Measurements from ENCODE around the gene UGT1A10.

The UGT1A10 gene

GRCh38 chr2:233821196-233821595 lies 184.9 kb downstream of the UGT1A10 start:
- Histone ChIP-seq H3K27me3 (ENCODE audit: insufficient read depth, low read length, poor library complexity) (no peaks in the 10 kb centered on the region), H3K36me3 (ENCODE audit: insufficient read depth, low read length) (no peaks in the 10 kb centered on the region), H3K4me1 (ENCODE audit: insufficient read depth, low read length) (no peaks in the 10 kb centered on the region), H3K9me3 (ENCODE audit: insufficient read depth, low read length, severe bottlenecking) (no peaks in the 10 kb centered on the region), H2AFZ (ENCODE audit: low read depth, low read length) (no peak overlapping the region), H3K79me2 (ENCODE audit: insufficient read depth, low read length) (no peaks in the 10 kb centered on the region), H4K20me1 (ENCODE audit: insufficient read depth, low read length) (no peaks in the 10 kb centered on the region), H3K4me2 (ENCODE audit: insufficient read depth, low read length) (no peak overlapping the region), H3K9ac (ENCODE audit: low read depth, low read length) (no peak overlapping the region), H3K4me3 (ENCODE audit: low read depth in 1 of 2, low read length in 2 of 2) (no peak overlapping the region), H3K27ac (ENCODE audit: low read length) (no peak overlapping the region)
- no peak for ATAC-seq (ENCODE audit: insufficient read depth, low read depth)
- no peak for DNase-seq
- no peak for TF ChIP-seq CTCF (IDR thresholded peaks at IDR 0.05; ENCODE audit: borderline replicate concordance, extremely low read depth, low read length, poor library complexity, severe bottlenecking)
- TF ChIP-seq EZH2 (IDR thresholded peaks at IDR 0.05; ENCODE audit: borderline replicate concordance, low read depth, low read length, severe bottlenecking) = no peak

GRCh38 chr2:233821709-233822100 lies 185.5 kb downstream of the UGT1A10 start:
- H3K27ac ChIP-seq (ENCODE audit: low read length) = no peak overlapping the region
- TF ChIP-seq CTCF (IDR thresholded peaks at IDR 0.05; ENCODE audit: borderline replicate concordance, extremely low read depth, low read length, poor library complexity, severe bottlenecking) (no peak), EZH2 (IDR thresholded peaks at IDR 0.05; ENCODE audit: borderline replicate concordance, low read depth, low read length, severe bottlenecking) (no peak)
- H3K9ac ChIP-seq (ENCODE audit: low read depth, low read length) = no peak overlapping the region
- H3K79me2 ChIP-seq (ENCODE audit: insufficient read depth, low read length) = no peaks in the 10 kb centered on the region
- no peak overlapping the region for H2AFZ ChIP-seq (ENCODE audit: low read depth, low read length)
- no peaks in the 10 kb centered on the region for H3K9me3 ChIP-seq (ENCODE audit: insufficient read depth, low read length, severe bottlenecking)
- no peaks in the 10 kb centered on the region for H4K20me1 ChIP-seq (ENCODE audit: insufficient read depth, low read length)
- no peaks in the 10 kb centered on the region for H3K27me3 ChIP-seq (ENCODE audit: insufficient read depth, low read length, poor library complexity)
- ATAC-seq (ENCODE audit: insufficient read depth, low read depth) = no peak
- no peak for DNase-seq
- H3K4me3 ChIP-seq (ENCODE audit: low read depth in 1 of 2, low read length in 2 of 2) = no peak overlapping the region
- no peaks in the 10 kb centered on the region for H3K4me1 ChIP-seq (ENCODE audit: insufficient read depth, low read length)
- no peaks in the 10 kb centered on the region for H3K36me3 ChIP-seq (ENCODE audit: insufficient read depth, low read length)
- H3K4me2 ChIP-seq (ENCODE audit: insufficient read depth, low read length) = no peak overlapping the region

GRCh38 chr2:233822101-233822771 lies 186.0 kb downstream of the UGT1A10 start:
- H3K9ac ChIP-seq (ENCODE audit: low read depth, low read length) = no peak overlapping the region
- no peak for DNase-seq
- no peak overlapping the region for H3K4me3 ChIP-seq (ENCODE audit: low read depth in 1 of 2, low read length in 2 of 2)
- TF ChIP-seq CTCF (IDR thresholded peaks at IDR 0.05; ENCODE audit: borderline replicate concordance, extremely low read depth, low read length, poor library complexity, severe bottlenecking) (no peak), EZH2 (IDR thresholded peaks at IDR 0.05; ENCODE audit: borderline replicate concordance, low read depth, low read length, severe bottlenecking) (no peak)
- H3K9me3 ChIP-seq (ENCODE audit: insufficient read depth, low read length, severe bottlenecking) = no peaks in the 10 kb centered on the region
- H3K4me2 ChIP-seq (ENCODE audit: insufficient read depth, low read length) = no peak overlapping the region
- H3K4me1 ChIP-seq (ENCODE audit: insufficient read depth, low read length) = no peaks in the 10 kb centered on the region
- no peaks in the 10 kb centered on the region for H4K20me1 ChIP-seq (ENCODE audit: insufficient read depth, low read length)
- H3K36me3 ChIP-seq (ENCODE audit: insufficient read depth, low read length) = no peaks in the 10 kb centered on the region
- ATAC-seq (ENCODE audit: insufficient read depth, low read depth) = no peak
- H3K27ac ChIP-seq (ENCODE audit: low read length) = no peak overlapping the region
- no peaks in the 10 kb centered on the region for H3K79me2 ChIP-seq (ENCODE audit: insufficient read depth, low read length)
- H3K27me3 ChIP-seq (ENCODE audit: insufficient read depth, low read length, poor library complexity) = no peaks in the 10 kb centered on the region
- H2AFZ ChIP-seq (ENCODE audit: low read depth, low read length) = no peak overlapping the region
